ENCODE data around the gene NR1I3.

NR1I3 gene

GRCh38 chr1:161233102-161233501 lies 4.9 kb downstream of the NR1I3 start:
- H3K9me3 ChIP-seq (ENCODE audit: low read length) = no peaks in the 10 kb centered on the region
- H3K36me3 ChIP-seq (ENCODE audit: insufficient read depth, low read length) = peaks cover 29% of the 10 kb centered on the region
- no peak overlapping the region for H3K27ac ChIP-seq (ENCODE audit: low read depth, low read length, poor library complexity, severe bottlenecking)
- TF ChIP-seq, protein P1, sequence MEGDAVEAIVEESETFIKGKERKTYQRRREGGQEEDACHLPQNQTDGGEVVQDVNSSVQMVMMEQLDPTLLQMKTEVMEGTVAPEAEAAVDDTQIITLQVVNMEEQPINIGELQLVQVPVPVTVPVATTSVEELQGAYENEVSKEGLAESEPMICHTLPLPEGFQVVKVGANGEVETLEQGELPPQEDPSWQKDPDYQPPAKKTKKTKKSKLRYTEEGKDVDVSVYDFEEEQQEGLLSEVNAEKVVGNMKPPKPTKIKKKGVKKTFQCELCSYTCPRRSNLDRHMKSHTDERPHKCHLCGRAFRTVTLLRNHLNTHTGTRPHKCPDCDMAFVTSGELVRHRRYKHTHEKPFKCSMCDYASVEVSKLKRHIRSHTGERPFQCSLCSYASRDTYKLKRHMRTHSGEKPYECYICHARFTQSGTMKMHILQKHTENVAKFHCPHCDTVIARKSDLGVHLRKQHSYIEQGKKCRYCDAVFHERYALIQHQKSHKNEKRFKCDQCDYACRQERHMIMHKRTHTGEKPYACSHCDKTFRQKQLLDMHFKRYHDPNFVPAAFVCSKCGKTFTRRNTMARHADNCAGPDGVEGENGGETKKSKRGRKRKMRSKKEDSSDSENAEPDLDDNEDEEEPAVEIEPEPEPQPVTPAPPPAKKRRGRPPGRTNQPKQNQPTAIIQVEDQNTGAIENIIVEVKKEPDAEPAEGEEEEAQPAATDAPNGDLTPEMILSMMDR (IDR thresholded peaks at IDR 0.05; ENCODE audit: low read length) = no peak
- TF ChIP-seq EZH2 (IDR thresholded peaks at IDR 0.05; ENCODE audit: borderline replicate concordance, low read length) = no peak
- no peaks in the 10 kb centered on the region for H3K79me2 ChIP-seq (ENCODE audit: insufficient read depth, low read length)
- no peaks in the 10 kb centered on the region for H3K27me3 ChIP-seq (ENCODE audit: insufficient read depth, low read length)
- H3K4me3 ChIP-seq (ENCODE audit: low read depth, low read length, poor library complexity, severe bottlenecking) = no peak overlapping the region
- no peak overlapping the region for H2AFZ ChIP-seq (ENCODE audit: low read length)
- H3K9me2 ChIP-seq (ENCODE audit: low read depth, low read length) = no peaks in the 10 kb centered on the region
- no peaks in the 10 kb centered on the region for H3K4me1 ChIP-seq (ENCODE audit: insufficient read depth, low read length, severe bottlenecking)
- no peaks in the 10 kb centered on the region for H4K20me1 ChIP-seq (ENCODE audit: insufficient read depth, low read length)
- H3K4me2 ChIP-seq (ENCODE audit: low read length) = no peak overlapping the region
- no peak overlapping the region for H3K9ac ChIP-seq (ENCODE audit: low read length)
- H3F3A ChIP-seq (ENCODE audit: insufficient read depth, low read length) = no peaks in the 10 kb centered on the region

GRCh38 chr1:161230762-161231161 lies 7.2 kb downstream of the NR1I3 start:
- H3K4me3 ChIP-seq (ENCODE audit: low read depth, low read length, poor library complexity, severe bottlenecking) = no peak overlapping the region
- no peak overlapping the region for H3K4me2 ChIP-seq (ENCODE audit: low read length)
- peaks cover 16% of the 10 kb centered on the region for H3K4me1 ChIP-seq (ENCODE audit: insufficient read depth, low read length, severe bottlenecking)
- no peak for TF ChIP-seq EZH2 (IDR thresholded peaks at IDR 0.05; ENCODE audit: borderline replicate concordance, low read length)
- TF ChIP-seq, protein P1 (IDR thresholded peaks at IDR 0.05; ENCODE audit: low read length) = no peak
- peaks cover 32% of the 10 kb centered on the region for H3K36me3 ChIP-seq (ENCODE audit: insufficient read depth, low read length)
- H4K20me1 ChIP-seq (ENCODE audit: insufficient read depth, low read length) = no peaks in the 10 kb centered on the region
- no peaks in the 10 kb centered on the region for H3F3A ChIP-seq (ENCODE audit: insufficient read depth, low read length)
- H2AFZ ChIP-seq (ENCODE audit: low read length) = no peak overlapping the region
- H3K27ac ChIP-seq (ENCODE audit: low read depth, low read length, poor library complexity, severe bottlenecking) = no peak overlapping the region
- H3K9me3 ChIP-seq (ENCODE audit: low read length) = no peaks in the 10 kb centered on the region
- H3K9ac ChIP-seq (ENCODE audit: low read length) = no peak overlapping the region
- H3K9me2 ChIP-seq (ENCODE audit: low read depth, low read length) = no peaks in the 10 kb centered on the region
- no peaks in the 10 kb centered on the region for H3K27me3 ChIP-seq (ENCODE audit: insufficient read depth, low read length)
- no peaks in the 10 kb centered on the region for H3K79me2 ChIP-seq (ENCODE audit: insufficient read depth, low read length)

- H3K36me3 ChIP-seq (ENCODE audit: insufficient read depth, low read length) = peaks cover 32% of the 10 kb centered on the region
- no peaks in the 10 kb centered on the region for H3K9me2 ChIP-seq (ENCODE audit: low read depth, low read length)
- H4K20me1 ChIP-seq (ENCODE audit: insufficient read depth, low read length) = no peaks in the 10 kb centered on the region
- H3K4me3 ChIP-seq (ENCODE audit: low read depth, low read length, poor library complexity, severe bottlenecking) = no peak overlapping the region
- H3K27me3 ChIP-seq (ENCODE audit: insufficient read depth, low read length) = no peaks in the 10 kb centered on the region
- H3K9ac ChIP-seq (ENCODE audit: low read length) = no peak overlapping the region
- no peak overlapping the region for H3K27ac ChIP-seq (ENCODE audit: low read depth, low read length, poor library complexity, severe bottlenecking)
- H3F3A ChIP-seq (ENCODE audit: insufficient read depth, low read length) = no peaks in the 10 kb centered on the region
- H3K4me1 ChIP-seq (ENCODE audit: insufficient read depth, low read length, severe bottlenecking) = peaks cover 23% of the 10 kb centered on the region
- H3K4me2 ChIP-seq (ENCODE audit: low read length) = no peak overlapping the region
- H2AFZ ChIP-seq (ENCODE audit: low read length) = no peak overlapping the region
- H3K79me2 ChIP-seq (ENCODE audit: insufficient read depth, low read length) = no peaks in the 10 kb centered on the region
- no peak for TF ChIP-seq EZH2 (IDR thresholded peaks at IDR 0.05; ENCODE audit: borderline replicate concordance, low read length)
- TF ChIP-seq, protein P1 (IDR thresholded peaks at IDR 0.05; ENCODE audit: low read length) = peak; percentile 37; the same call in 1 of the 2 replicates
- no peaks in the 10 kb centered on the region for H3K9me3 ChIP-seq (ENCODE audit: low read length)
Observed at GRCh38 chr1:161229896-161230295, 8.1 kb downstream of the NR1I3 start.
